Measurements from ENCODE around the gene CCDC184. TPM values are rescaled to one million over a fixed set of nuclear protein-coding genes. Genes with fewer than 3 reads are reported as not detected.

CCDC184 gene
- total and polyA plus RNA-seq, 2 donors (not counting 1 experiment from before 2014, with no cell fraction given), result 0.54 to 1.4 TPM

- no peak overlapping the region for H3K27ac ChIP-seq (ENCODE audit: low read length in 2 of 2)
- H3K4me2 ChIP-seq (replicated peaks; ENCODE audit: low read depth, low read length, poor library complexity, severe bottlenecking), result no peak overlapping the region
- TF ChIP-seq EZH2 (IDR thresholded peaks at IDR 0.05; ENCODE audit: borderline replicate concordance, insufficient read depth, low read depth, low read length, poor library complexity, severe bottlenecking) (no peak), CTCF (IDR thresholded peaks at IDR 0.05) (no peak)
- intact Hi-C loops (cut with micrococcal nuclease), result loop anchor here (5.0 to 10.0 kb wide), 2 partner anchors 483 to 536 kb away; partner anchors contain the start of gene RPAP3
- Mint-ChIP-seq H3K9me3 (ENCODE audit: insufficient read depth) (no peaks in the 10 kb centered on the region), H3K4me1 (peaks cover 20% of the 10 kb centered on the region), H3K27ac (no peak overlapping the region), H3K4me3 (no peak overlapping the region), H3K27me3 (peaks cover 13% of the 10 kb centered on the region)
- DNase-seq, result no peak
- H3K9me3 ChIP-seq (ENCODE audit: control extremely low read depth in 1 of 3, control insufficient read depth in 2 of 3, insufficient read depth in 1 of 3, low read length in 2 of 3), result peaks cover 0 to 4% (median 0%) of the 10 kb centered on the region in 3 donors
- no peak overlapping the region for H3K4me3 ChIP-seq (ENCODE audit: control extremely low read depth in 1 of 5, extremely low read depth in 1 of 5, insufficient read depth in 1 of 5, low read depth in 2 of 5, low read length in 4 of 5)
- ChIA-PET CTCF (interaction anchor here (0.6 to 3.3 kb wide), 5 partner anchors 10 to 319 kb away, joined by 3 to 35 read pairs (median 3); no protein-coding TSS in a partner anchor), POLR2A (no interaction called here)
- no peaks in the 10 kb centered on the region for H3K36me3 ChIP-seq (replicated peaks in 1 of 2; ENCODE audit: control extremely low read depth in 1 of 2, control insufficient read depth in 1 of 2, extremely low read depth in 1 of 2, insufficient read depth in 2 of 2, low read length in 1 of 2)
- no peak overlapping the region for H3K9ac ChIP-seq (ENCODE audit: low read length)
- ATAC-seq (ENCODE audit: low read depth), result no peak
- H3K27me3 ChIP-seq (replicated peaks in 1 of 4; ENCODE audit: control extremely low read depth in 1 of 4, control insufficient read depth in 3 of 4, insufficient read depth in 4 of 4, low read length in 3 of 4), result peaks cover 0 to 19% (median 6%) of the 10 kb centered on the region in 4 experiments
- peaks cover 19 to 20% of the 10 kb centered on the region in 2 donors for H3K4me1 ChIP-seq (ENCODE audit: control insufficient read depth in 2 of 2, insufficient read depth in 2 of 2, low read length in 2 of 2)
- no peaks in the 10 kb centered on the region for H3K79me2 ChIP-seq (ENCODE audit: control insufficient read depth, insufficient read depth, low read length)
- H2AFZ ChIP-seq (ENCODE audit: insufficient read depth, low read depth, low read length, poor library complexity, severe bottlenecking), result no peak overlapping the region
- WGBS (ENCODE audit: insufficient coverage), result 91% methylated on average over 7 of the region's 10 CpGs
- H4K20me1 ChIP-seq (ENCODE audit: control insufficient read depth, insufficient read depth, low read length, poor library complexity, severe bottlenecking), result no peaks in the 10 kb centered on the region
Measured at GRCh38 chr12:48187916-48188695, 4.7 kb downstream of the CCDC184 start.
